ENCODE data around the gene BYSL. TPM values are rescaled to one million over a fixed set of nuclear protein-coding genes. Genes with fewer than 3 reads are reported as not detected.

Gene BYSL
- total and polyA plus RNA-seq, 9 of the 15 experiments (the other 6 are each of a cell fraction or from before 2014, with no cell fraction given) = 22.2 to 92.3 (median 53.4) TPM

GRCh38 chr6:41967312-41968287 lies 46.3 kb downstream of the BYSL start (continued):
- TF ChIP-seq STAT6 (CRISPR knock-in tag; IDR thresholded peaks at IDR 0.05) = no peak
- peak; percentile 70 for TF ChIP-seq CREM (IDR thresholded peaks at IDR 0.05; ENCODE audit: low read depth)
- TF ChIP-seq, protein P1, sequence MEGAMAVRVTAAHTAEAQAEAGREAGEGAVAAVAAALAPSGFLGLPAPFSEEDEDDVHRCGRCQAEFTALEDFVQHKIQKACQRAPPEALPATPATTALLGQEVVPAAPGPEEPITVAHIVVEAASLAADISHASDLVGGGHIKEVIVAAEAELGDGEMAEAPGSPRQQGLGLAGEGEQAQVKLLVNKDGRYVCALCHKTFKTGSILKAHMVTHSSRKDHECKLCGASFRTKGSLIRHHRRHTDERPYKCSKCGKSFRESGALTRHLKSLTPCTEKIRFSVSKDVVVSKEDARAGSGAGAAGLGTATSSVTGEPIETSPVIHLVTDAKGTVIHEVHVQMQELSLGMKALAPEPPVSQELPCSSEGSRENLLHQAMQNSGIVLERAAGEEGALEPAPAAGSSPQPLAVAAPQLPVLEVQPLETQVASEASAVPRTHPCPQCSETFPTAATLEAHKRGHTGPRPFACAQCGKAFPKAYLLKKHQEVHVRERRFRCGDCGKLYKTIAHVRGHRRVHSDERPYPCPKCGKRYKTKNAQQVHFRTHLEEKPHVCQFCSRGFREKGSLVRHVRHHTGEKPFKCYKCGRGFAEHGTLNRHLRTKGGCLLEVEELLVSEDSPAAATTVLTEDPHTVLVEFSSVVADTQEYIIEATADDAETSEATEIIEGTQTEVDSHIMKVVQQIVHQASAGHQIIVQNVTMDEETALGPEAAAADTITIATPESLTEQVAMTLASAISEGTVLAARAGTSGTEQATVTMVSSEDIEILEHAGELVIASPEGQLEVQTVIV (CRISPR knock-in tag; IDR thresholded peaks at IDR 0.05; ENCODE audit: borderline replicate concordance) = no peak
- peak; percentile 63; the same call in 1 of the 2 replicates for TF ChIP-seq MTA3 (IDR thresholded peaks at IDR 0.05; ENCODE audit: borderline replicate concordance)
- peak; percentile 9; the same call in 1 of the 2 replicates for TF ChIP-seq TAL1 (IDR thresholded peaks at IDR 0.05)
- TF ChIP-seq ZNF592 (IDR thresholded peaks at IDR 0.05) = peak; percentile 78; the same call in 1 of the 2 replicates
- TF ChIP-seq SREBF2 (CRISPR knock-in tag; IDR thresholded peaks at IDR 0.05) = no peak
- TF ChIP-seq MXI1 (IDR thresholded peaks at IDR 0.05; ENCODE audit: low read depth, low read length) = no peak
- no peak for TF ChIP-seq MYBL2 (IDR thresholded peaks at IDR 0.05; ENCODE audit: low read depth)
- TF ChIP-seq MYBL2 (CRISPR knock-in tag; IDR thresholded peaks at IDR 0.05; ENCODE audit: borderline replicate concordance) = no peak
- TF ChIP-seq SMARCC2 (IDR thresholded peaks at IDR 0.05; ENCODE audit: low read depth) = peak; percentile 58; the same call in 1 of the 2 replicates
- TF ChIP-seq ZNF583 (CRISPR knock-in tag; IDR thresholded peaks at IDR 0.05) = no peak
- no peak for TF ChIP-seq PTBP1 (IDR thresholded peaks at IDR 0.05; ENCODE audit: low read depth, low read length)
- TF ChIP-seq NBN (IDR thresholded peaks at IDR 0.05; ENCODE audit: low read depth) = 0 out of 2 replicates have a peak, but pooled peaks have one; percentile 38
- TF ChIP-seq SMARCA4 (IDR thresholded peaks at IDR 0.05) = peak; percentile 68
- peak; percentile 26; the same call in 1 of the 2 replicates for TF ChIP-seq ZBTB17 (CRISPR knock-in tag; IDR thresholded peaks at IDR 0.05)
- TF ChIP-seq ZNF766 (CRISPR knock-in tag; conservative IDR thresholded peaks at IDR 0.05) = no peak; the same call in 1 of the 2 replicates
- peak; percentile 5; the same call in 1 of the 2 replicates for TF ChIP-seq ARID1B (IDR thresholded peaks at IDR 0.05)
